Thoracic aorta (tissue), 2 donors: ENCODE data around the gene AICDA. TPM values are rescaled to one million over a fixed set of nuclear protein-coding genes. Genes with fewer than 3 reads are reported as not detected.
"Not testable (repeated sequence)": the region's sequence is repeated elsewhere in the genome, so short reads cannot be mapped to it uniquely, and the experiment has no call there.

Experiments
- ATAC-seq: fragments of 150-250 bp; one replicate; pipeline ENCODE4 v1.8.0; 2017; ENCODE audit warnings: low read depth; ENCODE audit not compliant: insufficient number of reproducible peaks, low FRiP score
- DNase-seq: peaks from one replicate; pipeline ENCODE4 v3.0.0-alpha.2; 2020; ENCODE audit warnings: low spot score
- H3K27ac ChIP-seq, 2 donors: fragments of 200-600 bp; sonication (generic); 1 replicate in 1 of 2; 2 replicates in 1 of 2; pipeline ENCODE4 v1.5.1; 2016; ENCODE audit warnings: mild to moderate bottlenecking in 2 of 2, moderate library complexity in 2 of 2
- H3K27me3 ChIP-seq: fragments of 200-600 bp; sonication (generic); replicated peaks from 2 replicates; pipeline ENCODE4 v1.6.0; 2016; ENCODE audit warnings: mild to moderate bottlenecking; ENCODE audit not compliant: insufficient read depth
- H3K36me3 ChIP-seq: fragments of 200-600 bp; sonication (generic); one replicate; pipeline ENCODE4 v1.5.1; 2016
- H3K4me1 ChIP-seq, 2 donors: fragments of 200-600 bp; sonication (generic); 1 replicate in 1 of 2; 2 replicates in 1 of 2; pipeline versions ENCODE4 v1.5.1 to v1.6.0; 2016; ENCODE audit warnings: low read depth in 2 of 2, mild to moderate bottlenecking in 1 of 2; ENCODE audit not compliant: control insufficient read depth in 1 of 2
- H3K4me3 ChIP-seq: fragments of 200-600 bp; sonication (generic); 2 replicates; pipeline ENCODE4 v1.5.1; 2016; ENCODE audit warnings: mild to moderate bottlenecking
- H3K9me3 ChIP-seq: fragments of 200-600 bp; sonication (generic); 2 replicates; pipeline ENCODE4 v1.5.1; 2016
- total RNA-seq, 2 donors: library from RNA; depleted of rRNA; stranded (reverse); fragments of >200 nt; gene quantifications; one replicate each; pipeline versions ENCODE4 v1.1.0 to v1.2.3, GENCODE V29; 2016
- TF ChIP-seq, protein P1 (sequence below): fragments of 200-600 bp; sonication (generic); IDR thresholded peaks from one replicate; pipeline ENCODE4 v1.5.1; 2019; ENCODE audit warnings: antibody characterized with exemption

AICDA gene
- total RNA-seq, 2 donors from 2014 or later = not detected

DNA sequence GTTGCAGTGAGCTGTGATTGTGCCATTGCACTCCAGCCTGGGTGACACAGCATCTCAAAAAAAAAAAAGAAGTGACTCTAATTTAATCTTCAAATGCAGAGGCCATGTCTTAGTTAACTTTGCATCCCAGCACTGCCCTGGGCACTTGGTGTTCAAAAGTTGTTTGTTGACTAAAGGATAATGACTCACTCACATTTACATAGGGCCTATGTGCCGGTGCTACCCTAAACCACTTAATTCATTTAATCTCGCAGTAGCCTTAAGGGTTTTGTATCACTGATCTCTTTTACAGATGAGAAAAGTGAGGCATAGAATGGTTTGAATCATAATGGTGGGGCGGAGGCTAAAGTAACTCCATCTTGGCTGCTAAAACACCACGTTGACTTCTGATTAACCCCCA, 26.3 kb upstream of the AICDA start:
- Histone ChIP-seq H3K4me1 (no peaks in the 10 kb centered on the region), H3K27ac (no peak overlapping the region), H3K27me3 (no peaks in the 10 kb centered on the region), H3K36me3 (no peaks in the 10 kb centered on the region), H3K4me3 (no peak overlapping the region), H3K9me3 (no peaks in the 10 kb centered on the region)
- TF ChIP-seq, protein P1, sequence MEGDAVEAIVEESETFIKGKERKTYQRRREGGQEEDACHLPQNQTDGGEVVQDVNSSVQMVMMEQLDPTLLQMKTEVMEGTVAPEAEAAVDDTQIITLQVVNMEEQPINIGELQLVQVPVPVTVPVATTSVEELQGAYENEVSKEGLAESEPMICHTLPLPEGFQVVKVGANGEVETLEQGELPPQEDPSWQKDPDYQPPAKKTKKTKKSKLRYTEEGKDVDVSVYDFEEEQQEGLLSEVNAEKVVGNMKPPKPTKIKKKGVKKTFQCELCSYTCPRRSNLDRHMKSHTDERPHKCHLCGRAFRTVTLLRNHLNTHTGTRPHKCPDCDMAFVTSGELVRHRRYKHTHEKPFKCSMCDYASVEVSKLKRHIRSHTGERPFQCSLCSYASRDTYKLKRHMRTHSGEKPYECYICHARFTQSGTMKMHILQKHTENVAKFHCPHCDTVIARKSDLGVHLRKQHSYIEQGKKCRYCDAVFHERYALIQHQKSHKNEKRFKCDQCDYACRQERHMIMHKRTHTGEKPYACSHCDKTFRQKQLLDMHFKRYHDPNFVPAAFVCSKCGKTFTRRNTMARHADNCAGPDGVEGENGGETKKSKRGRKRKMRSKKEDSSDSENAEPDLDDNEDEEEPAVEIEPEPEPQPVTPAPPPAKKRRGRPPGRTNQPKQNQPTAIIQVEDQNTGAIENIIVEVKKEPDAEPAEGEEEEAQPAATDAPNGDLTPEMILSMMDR = no peak
- no peak for ATAC-seq
- DNase-seq = no peak

DNA sequence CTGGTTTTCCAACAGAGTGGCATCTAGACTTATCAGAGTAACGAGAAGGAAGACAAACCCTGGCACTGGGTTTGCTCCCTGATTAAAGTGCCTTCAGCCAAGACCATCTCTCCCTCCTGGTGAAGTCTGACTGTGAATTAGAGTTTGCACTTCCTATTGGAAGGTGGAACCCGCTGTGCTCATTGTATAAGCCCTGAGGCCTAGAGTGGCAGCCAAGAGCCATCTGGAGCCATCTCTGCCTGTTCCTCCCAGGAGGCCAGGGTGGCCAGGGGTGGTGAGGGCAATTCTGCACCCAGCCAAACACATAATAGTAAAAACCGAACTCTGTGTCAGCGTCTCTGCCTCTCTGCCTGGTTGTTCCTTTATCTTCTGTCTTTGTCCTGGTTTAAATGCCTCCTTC, 25.0 kb upstream of the AICDA start:
- no peak overlapping the region for H3K27ac ChIP-seq
- H3K27me3 ChIP-seq = no peaks in the 10 kb centered on the region
- DNase-seq = no peak
- H3K4me1 ChIP-seq = no peaks in the 10 kb centered on the region
- no peak for ATAC-seq
- H3K36me3 ChIP-seq = no peaks in the 10 kb centered on the region
- H3K9me3 ChIP-seq = no peaks in the 10 kb centered on the region
- TF ChIP-seq, protein P1 = no peak
- no peak overlapping the region for H3K4me3 ChIP-seq

DNA sequence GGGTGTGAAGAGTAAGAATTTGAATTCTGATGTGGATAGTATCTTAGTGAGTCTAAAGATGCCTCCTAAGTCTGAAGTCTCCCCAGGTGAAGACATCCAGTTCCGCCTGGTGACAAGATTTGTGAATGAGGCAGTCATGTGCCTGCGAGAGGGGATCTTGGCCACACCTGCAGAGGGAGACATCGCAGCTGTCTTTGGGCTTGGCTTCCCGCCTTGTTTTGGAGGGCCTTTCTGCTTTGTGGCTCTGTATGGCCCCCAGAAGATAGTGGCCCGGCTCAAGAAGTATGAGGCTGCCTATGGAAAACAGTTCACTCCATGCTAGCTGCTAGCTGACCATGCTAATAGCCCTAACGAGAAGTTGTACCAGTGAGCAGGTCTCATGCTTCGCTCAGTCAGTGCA, 24.6 kb upstream of the AICDA start:
- TF ChIP-seq, protein P1 = no peak
- no peaks in the 10 kb centered on the region for H3K27me3 ChIP-seq
- DNase-seq = no peak
- H3K4me3 ChIP-seq = no peak overlapping the region
- H3K4me1 ChIP-seq = no peaks in the 10 kb centered on the region
- ATAC-seq = no peak
- H3K27ac ChIP-seq = no peak overlapping the region
- no peaks in the 10 kb centered on the region for H3K9me3 ChIP-seq
- H3K36me3 ChIP-seq = no peaks in the 10 kb centered on the region

DNA sequence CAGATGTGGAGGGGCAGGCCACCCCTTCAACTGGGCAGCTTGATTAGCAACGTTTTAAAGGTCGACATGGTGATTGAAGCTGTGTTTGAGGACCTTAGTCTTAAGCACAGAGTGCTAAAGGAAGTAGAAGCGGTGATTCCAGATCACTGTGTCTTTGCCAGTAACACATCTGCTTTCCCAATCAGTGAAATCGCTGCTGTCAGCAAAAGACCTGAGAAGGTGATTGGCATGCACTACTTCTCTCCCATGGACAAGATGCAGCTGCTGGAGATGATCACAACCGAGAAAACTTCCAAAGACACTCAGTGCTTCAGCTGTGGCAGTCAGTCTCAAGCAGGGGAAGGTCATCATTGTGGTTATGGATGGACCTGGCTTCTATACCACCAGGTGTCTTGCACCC, 23.9 kb upstream of the AICDA start:
- H3K27me3 ChIP-seq = no peaks in the 10 kb centered on the region
- TF ChIP-seq, protein P1 = no peak
- no peaks in the 10 kb centered on the region for H3K36me3 ChIP-seq
- H3K9me3 ChIP-seq = no peaks in the 10 kb centered on the region
- ATAC-seq (no peak), DNase-seq (no peak)
- no peaks in the 10 kb centered on the region for H3K4me1 ChIP-seq
- no peak overlapping the region for H3K4me3 ChIP-seq
- no peak overlapping the region for H3K27ac ChIP-seq

DNA sequence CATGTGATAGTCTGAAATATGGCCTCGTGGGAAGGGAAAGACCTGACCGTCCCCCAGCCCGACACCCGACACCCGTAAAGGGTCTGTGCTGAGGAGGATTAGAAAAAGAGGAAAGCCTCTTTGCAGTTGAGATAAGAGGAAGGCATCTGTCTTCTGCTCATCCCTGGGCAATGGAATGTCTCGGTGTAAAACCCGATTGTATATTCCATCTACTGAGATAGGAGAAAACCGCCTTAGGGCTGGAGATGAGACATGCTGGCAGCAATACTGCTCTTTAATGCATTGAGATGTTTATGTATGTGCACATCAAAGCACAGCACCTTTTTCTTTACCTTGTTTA, 23.3 kb upstream of the AICDA start:
- not testable (repeated sequence) for H3K27ac ChIP-seq, ATAC-seq, DNase-seq, H3K27me3 ChIP-seq, H3K4me3 ChIP-seq, H3K36me3 ChIP-seq, H3K4me1 ChIP-seq, H3K9me3 ChIP-seq

DNA sequence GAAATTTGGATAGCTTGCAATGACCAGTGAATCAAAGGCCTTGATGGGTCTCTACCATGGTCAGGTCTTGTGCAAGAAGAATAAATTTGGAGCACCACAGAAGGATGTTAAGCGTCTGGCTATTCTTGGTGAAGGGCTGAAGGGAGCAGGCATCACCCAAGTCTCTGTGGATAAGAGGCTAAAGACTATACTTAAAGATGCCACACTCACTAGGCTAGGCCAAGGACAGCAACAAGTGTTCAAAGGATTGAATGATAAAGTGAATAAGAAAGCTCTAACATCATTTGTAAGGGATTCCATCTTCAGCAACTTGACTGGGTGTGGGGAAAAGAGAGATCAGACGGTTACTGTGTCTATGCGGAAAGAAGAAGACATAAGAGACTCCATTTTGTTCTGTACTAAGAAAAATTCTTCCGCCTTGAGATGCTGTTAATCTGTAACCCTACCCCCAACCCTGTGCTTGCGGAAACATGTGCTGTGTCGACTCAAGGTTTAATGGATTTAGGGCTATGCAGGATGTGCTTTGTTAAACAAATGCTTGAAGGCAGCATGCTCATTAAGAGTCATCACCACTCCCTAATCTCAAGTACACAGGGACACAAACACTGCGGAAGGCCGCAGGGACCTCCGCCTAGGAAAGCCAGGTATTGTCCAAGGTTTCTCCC, 22.8 kb upstream of the AICDA start:
- not testable (repeated sequence) for H3K4me3 ChIP-seq, H3K4me1 ChIP-seq, H3K9me3 ChIP-seq, H3K27ac ChIP-seq, H3K36me3 ChIP-seq, DNase-seq, ATAC-seq, H3K27me3 ChIP-seq
